NCI-H774 (cell line): ENCODE measurements around the gene PAQR7.

Source experiments
- DNase-seq: peaks from one replicate; lab custom pipeline; 2025; lab: John Stamatoyannopoulos, UW

PAQR7 gene

GRCh38 chr1:25816112-25816718 lies 59.3 kb downstream of the PAQR7 start:
- no peak for DNase-seq

- DNase-seq: no peak
These were observed 60.0 kb downstream of the PAQR7 start for GRCh38 chr1:25815208-25816111.

- DNase-seq: no peak
These were observed 60.9 kb downstream of the PAQR7 start for GRCh38 chr1:25814549-25815087.

GRCh38 chr1:25813734-25814471 lies 61.6 kb downstream of the PAQR7 start:
- no peak for DNase-seq

GRCh38 chr1:25813071-25813733 lies 62.3 kb downstream of the PAQR7 start:
- DNase-seq: no peak
